ENCODE data around the gene RPS19BP1. TPM values are rescaled to one million over a fixed set of nuclear protein-coding genes. Genes with fewer than 3 reads are reported as not detected.
A peak's percentile ranks its signal among the peaks of the same experiment; 100 is the strongest.
"Not testable (repeated sequence)": the region's sequence is repeated elsewhere in the genome, so short reads cannot be mapped to it uniquely, and the experiment has no call there.

The RPS19BP1 gene
- polyA plus RNA-seq, 3 donors = 51.3 to 64.9 (median 62.9) TPM

- peak; percentile 84 for DNase-seq
Observed at GRCh38 chr22:39534591-39535356, 2.2 kb upstream of the RPS19BP1 start.

DNA sequence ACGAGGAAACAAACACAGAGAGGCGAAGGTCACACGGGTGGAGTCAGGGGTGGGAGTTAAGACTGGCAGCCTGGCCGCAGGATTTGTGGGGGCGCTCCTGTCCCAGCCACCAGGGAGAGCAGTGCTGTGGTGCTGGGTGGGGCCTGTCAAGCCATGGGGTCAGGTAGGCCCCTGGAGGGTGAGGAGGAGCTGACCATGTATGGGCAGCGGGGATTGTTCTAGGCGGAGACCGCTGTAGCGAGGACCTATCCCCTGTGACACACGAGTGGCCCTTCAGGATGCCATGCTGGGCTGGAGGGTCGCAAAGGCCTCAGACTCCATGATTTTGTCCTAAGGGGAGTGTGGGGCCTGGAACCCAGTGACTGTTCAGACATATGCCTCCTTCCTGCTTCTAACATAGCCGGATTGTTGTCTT, 1.6 kb upstream of the RPS19BP1 start:
- no peak for DNase-seq

GRCh38 chr22:39530692-39531331, 1.7 kb downstream of the RPS19BP1 start:
- no peak for DNase-seq

DNA sequence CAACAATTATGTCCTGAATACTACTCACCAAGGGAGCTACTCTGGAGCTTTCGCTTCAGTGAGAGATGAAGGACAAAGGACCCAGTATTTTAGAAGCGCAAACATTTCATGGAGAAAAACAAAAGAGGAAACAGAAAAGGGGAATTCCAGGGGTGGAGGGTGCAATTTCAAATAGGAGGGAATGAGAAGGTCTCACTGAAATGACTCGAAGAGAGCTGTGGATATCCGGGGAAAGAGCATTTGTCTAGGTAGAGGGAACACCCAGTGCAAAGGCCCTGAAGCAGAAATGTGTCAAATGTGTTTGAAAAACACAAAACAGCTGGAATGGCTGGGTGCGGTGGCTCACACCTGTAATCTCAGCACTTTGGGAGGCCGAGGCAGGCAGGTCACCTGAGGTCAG, 2.4 kb downstream of the RPS19BP1 start:
- DNase-seq = no peak

- no peak for DNase-seq
Observed at GRCh38 chr22:39529487-39529851, 3.1 kb downstream of the RPS19BP1 start.

DNA sequence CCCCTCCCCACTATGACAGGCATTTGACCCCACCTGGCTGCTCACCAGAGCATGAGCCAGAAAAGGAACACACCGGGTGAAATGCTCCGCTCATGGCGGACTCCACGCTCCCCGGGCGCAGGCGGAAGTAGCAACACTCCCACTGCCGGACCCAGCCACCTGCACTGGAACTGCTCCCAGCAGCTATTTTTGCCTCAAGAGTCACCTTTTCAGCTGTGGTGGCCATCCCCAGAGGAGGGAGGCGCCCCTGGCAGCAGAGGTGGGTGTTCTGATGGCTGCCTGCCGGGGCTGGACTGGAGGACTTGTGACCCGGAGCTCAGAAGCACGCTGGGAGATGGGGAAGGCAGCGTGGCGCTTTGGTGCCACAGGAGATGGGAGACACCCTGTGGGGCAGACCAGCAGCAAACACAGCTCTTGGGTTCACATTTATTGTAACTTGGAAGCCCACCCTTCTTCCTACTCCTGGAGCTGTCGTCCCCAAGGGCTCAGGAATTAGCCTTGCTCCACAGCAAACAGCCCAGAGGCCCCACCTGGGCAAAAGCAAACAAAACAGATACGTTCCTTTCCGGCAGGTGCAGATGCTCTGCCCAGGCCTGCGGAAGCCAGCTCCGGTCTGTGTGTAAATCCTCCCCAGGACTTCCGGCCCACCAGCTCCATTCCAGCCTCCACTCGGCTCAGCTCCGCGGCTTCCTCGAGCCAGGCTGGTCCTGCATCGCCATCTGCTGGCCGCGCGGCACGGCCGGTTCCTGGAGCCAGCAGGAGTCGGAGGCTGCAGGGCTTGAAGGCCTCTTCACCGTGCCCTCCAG, 3.7 kb downstream of the RPS19BP1 start:
- DNase-seq = peak; percentile 88

DNA sequence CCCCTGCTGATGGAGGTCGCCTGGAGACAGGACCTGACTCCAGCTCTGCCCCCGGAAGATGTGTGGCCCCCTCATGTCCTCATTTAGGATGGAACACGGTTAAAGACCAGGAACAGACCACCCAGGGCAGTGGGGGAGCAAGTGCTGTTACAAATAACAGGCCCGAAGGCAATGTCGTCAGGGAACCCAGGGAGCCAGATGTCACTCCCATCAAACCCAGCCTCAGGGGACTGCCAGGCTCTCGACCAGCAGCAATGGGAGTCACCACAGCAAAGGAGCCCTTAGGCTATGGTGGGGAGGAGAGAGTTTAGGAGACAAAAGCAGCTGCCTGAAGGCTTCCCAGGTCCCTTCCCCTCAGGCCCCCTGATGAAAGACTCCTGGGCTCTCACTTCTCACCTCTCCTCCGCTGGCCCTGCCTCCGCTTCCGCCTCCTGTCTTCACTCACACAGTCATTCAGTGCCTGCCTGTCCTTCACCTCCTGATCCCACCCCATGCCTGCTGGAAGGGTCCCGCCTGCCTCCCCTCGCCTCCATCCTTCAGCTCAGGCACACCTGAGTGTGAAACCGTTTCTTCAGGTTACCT, 4.4 kb downstream of the RPS19BP1 start:
- DNase-seq = no peak

- DNase-seq = no peak
Observed at GRCh38 chr22:39527481-39527961, 5.0 kb downstream of the RPS19BP1 start.

DNA sequence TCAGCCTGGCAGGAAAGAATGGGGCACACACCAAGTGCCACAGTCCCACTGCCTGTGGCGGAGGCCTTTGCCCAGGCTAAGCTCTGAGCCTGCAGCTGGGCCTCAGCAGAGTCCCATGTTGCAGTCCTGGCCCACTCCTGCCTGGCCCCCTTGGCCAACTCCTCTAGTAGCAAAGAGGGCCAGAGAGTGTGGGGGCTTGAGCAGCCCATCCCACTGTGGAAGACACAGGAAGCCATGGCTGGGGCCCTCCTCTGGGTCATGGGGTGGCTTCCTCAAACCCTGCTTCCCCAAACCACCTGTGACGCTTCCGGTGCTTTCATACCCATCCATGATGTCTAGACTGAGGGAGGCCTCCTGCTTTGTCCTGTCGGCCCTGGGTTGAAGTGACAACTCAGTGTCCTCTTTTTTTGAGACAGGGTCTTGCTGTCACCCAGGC, 5.8 kb downstream of the RPS19BP1 start:
- no peak for DNase-seq

GRCh38 chr22:39525658-39525975, 6.9 kb downstream of the RPS19BP1 start:
- no peak for DNase-seq

DNA sequence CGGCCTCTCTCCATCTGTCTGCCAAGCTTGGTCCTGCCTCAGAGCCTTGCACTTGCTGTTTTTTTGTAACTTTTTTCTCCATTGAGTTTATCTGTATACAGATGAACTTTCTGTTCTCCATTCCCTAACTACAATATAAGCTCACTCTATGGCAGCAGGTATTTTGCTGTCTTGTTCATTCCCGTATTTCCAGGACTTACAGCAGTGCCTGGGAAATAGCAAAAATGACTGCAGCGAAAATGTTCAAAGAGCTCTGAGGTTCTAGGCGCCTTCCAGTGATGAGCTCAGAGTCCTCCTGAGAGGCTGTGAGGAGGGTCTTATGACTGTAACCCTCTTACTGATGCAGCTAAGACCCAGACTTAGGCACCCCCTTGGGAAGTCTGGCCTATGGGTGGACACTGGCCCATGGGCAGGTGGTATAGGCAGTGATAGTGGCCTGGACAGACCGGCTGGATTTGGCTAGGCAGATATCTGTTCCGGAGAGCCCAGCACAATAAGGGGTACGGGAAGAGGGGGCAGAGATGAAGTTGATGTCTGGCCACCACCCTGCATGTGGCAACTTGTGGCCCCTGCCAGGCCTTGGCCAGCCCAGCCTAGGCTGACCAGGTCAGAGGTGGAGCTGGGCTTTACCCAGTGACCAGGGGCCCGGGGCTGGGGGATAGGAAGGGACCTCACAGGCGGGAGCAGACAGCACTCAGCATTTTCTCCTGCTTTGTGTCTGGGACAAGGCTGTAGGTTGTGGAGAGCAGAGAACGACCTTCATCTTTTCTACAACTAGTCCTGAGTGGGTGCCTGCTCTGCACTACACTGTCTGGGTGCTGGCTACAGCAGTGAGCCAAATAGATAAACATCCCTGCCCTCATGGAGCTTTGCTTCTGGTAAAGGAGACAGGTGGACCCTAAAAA, 7.5 kb downstream of the RPS19BP1 start:
- no peak for DNase-seq

GRCh38 chr22:39524089-39524752, 8.3 kb downstream of the RPS19BP1 start:
- DNase-seq = no peak

- DNase-seq = no peak
Observed at GRCh38 chr22:39522567-39523300, 9.8 kb downstream of the RPS19BP1 start.

GRCh38 chr22:39522091-39522490, 10.5 kb downstream of the RPS19BP1 start:
- DNase-seq = not testable (repeated sequence)

GRCh38 chr22:39521106-39521885, 11.3 kb downstream of the RPS19BP1 start:
- DNase-seq = not testable (repeated sequence)

DNA sequence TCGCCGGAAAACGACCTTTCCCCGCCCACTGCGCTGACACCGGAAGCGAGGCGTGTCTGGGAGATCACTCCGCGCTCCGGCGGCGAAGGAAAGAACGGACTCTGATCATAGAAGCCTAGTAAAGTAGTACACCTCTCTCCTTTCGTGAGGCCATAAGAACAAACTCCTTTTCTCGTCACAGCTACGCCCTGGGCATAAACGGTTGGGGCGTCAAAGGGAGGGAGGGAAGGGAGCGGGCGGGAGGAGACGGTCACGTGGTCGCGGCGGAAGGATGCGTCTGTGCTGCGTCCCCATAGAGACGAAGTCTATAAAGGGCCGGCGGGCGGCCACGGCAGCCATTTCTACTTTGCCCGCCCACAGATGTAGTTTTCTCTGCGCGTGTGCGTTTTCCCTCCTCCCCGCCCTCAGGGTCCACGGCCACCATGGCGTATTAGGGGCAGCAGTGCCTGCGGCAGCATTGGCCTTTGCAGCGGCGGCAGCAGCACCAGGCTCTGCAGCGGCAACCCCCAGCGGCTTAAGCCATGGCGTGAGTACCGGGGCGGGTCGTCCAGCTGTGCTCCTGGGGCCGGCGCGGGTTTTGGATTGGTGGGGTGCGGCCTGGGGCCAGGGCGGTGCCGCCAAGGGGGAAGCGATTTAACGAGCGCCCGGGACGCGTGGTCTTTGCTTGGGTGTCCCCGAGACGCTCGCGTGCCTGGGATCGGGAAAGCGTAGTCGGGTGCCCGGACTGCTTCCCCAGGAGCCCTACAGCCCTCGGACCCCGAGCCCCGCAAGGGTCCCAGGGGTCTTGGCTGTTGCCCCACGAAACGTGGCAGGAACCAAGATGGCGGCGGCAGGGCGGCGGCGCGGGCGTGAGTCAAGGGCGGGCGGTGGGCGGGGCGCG, 12.1 kb downstream of the RPS19BP1 start, which contains the start of gene ATF4:
ATF4 (plus strand) TSS at position 337 of the 880 bp plus-strand sequence. CDS start 884 bp downstream, outside the sequence.
- DNase-seq = peak; percentile 74

GRCh38 chr22:39519681-39520225, 12.8 kb downstream of the RPS19BP1 start:
- peak; percentile 99 for DNase-seq
